H9 (cell line): ENCODE data around the gene KCNG1. TPM values are rescaled to one million over a fixed set of nuclear protein-coding genes. Genes with fewer than 3 reads are reported as not detected.

Experiments
- DNase-seq: peaks from one replicate; pipeline ENCODE4 v3.0.0-alpha.2; 2017
- H2AFZ ChIP-seq: one replicate; pipeline ENCODE4 v1.6.1; 2013; ENCODE audit warnings: mild to moderate bottlenecking, low read length, control low read depth, moderate library complexity
- H2AK5ac ChIP-seq: 2 replicates; pipeline ENCODE4 v1.6.1; 2013; ENCODE audit warnings: low read length, control low read depth, mixed read lengths; ENCODE audit not compliant: insufficient read length
- H2BK120ac ChIP-seq: one replicate; pipeline ENCODE4 v1.6.1; 2013; ENCODE audit warnings: low read depth, mild to moderate bottlenecking, low read length, control low read depth, inconsistent platforms; ENCODE audit not compliant: poor library complexity, severe bottlenecking
- H2BK12ac ChIP-seq: 2 replicates; pipeline ENCODE4 v1.6.1; 2013; ENCODE audit warnings: low read length, control low read depth, mixed read lengths, low read depth; ENCODE audit not compliant: insufficient read length
- H2BK15ac ChIP-seq: 2 replicates; pipeline ENCODE4 v1.6.1; 2013; ENCODE audit warnings: low read depth, low read length, control low read depth
- H2BK20ac ChIP-seq: one replicate; pipeline ENCODE4 v1.6.1; 2013; ENCODE audit warnings: low read depth, mild to moderate bottlenecking, low read length, control low read depth, inconsistent platforms; ENCODE audit not compliant: poor library complexity, severe bottlenecking
- H2BK5ac ChIP-seq: 2 replicates; pipeline ENCODE4 v1.6.1; 2013; ENCODE audit warnings: low read length, control low read depth, mixed read lengths; ENCODE audit not compliant: insufficient read length
- H3K14ac ChIP-seq: 2 replicates; pipeline ENCODE4 v1.6.1; 2013; ENCODE audit warnings: low read length, control low read depth; ENCODE audit not compliant: insufficient read depth
- H3K18ac ChIP-seq: 2 replicates; pipeline ENCODE4 v1.6.1; 2013; ENCODE audit warnings: low read depth, mild to moderate bottlenecking, mixed read lengths, low read length, control low read depth; ENCODE audit not compliant: insufficient read length
- H3K23ac ChIP-seq: 2 replicates; pipeline ENCODE4 v1.6.1; 2013; ENCODE audit warnings: low read length, control low read depth, mixed read lengths, low read depth; ENCODE audit not compliant: insufficient read length
- H3K23me2 ChIP-seq: 2 replicates; pipeline ENCODE4 v1.6.1; 2013; ENCODE audit warnings: low read depth, mild to moderate bottlenecking, mixed read lengths, low read length, control low read depth; ENCODE audit not compliant: insufficient read length, poor library complexity, severe bottlenecking
- H3K27ac ChIP-seq: 2 replicates; pipeline ENCODE4 v1.5.1; 2013; ENCODE audit warnings: low read length, control low read depth, mixed read lengths, low read depth; ENCODE audit not compliant: insufficient read length
- H3K27me3 ChIP-seq: 2 replicates; pipeline ENCODE4 v1.6.1; 2013; ENCODE audit warnings: low read length, control low read depth, inconsistent platforms; ENCODE audit not compliant: insufficient read depth
- H3K4ac ChIP-seq: 2 replicates; pipeline ENCODE4 v1.6.1; 2013; ENCODE audit warnings: low read depth, mild to moderate bottlenecking, control low read depth, inconsistent platforms, low read length, moderate library complexity
- H3K4me1 ChIP-seq: 2 replicates; pipeline ENCODE4 v1.6.1; 2013; ENCODE audit warnings: low read length, control low read depth, inconsistent platforms; ENCODE audit not compliant: insufficient read depth
- H3K4me2 ChIP-seq: 2 replicates; pipeline ENCODE4 v1.6.1; 2013; ENCODE audit warnings: low read length, control low read depth, mixed read lengths; ENCODE audit not compliant: insufficient read length, insufficient read depth
- H3K56ac ChIP-seq: 2 replicates; pipeline ENCODE4 v1.6.1; 2013; ENCODE audit warnings: low read depth, mild to moderate bottlenecking, mixed read lengths, low read length, control low read depth; ENCODE audit not compliant: insufficient read length
- H3K79me1 ChIP-seq: 2 replicates; pipeline ENCODE4 v1.6.1; 2013; ENCODE audit warnings: low read depth, mild to moderate bottlenecking, moderate library complexity, low read length, control low read depth, inconsistent platforms; ENCODE audit not compliant: insufficient read depth, poor library complexity, severe bottlenecking
- H3K79me2 ChIP-seq: 2 replicates; pipeline ENCODE4 v1.6.1; 2013; ENCODE audit warnings: low read length, control low read depth, inconsistent platforms; ENCODE audit not compliant: insufficient read depth
- H3K9ac ChIP-seq: 2 replicates; pipeline ENCODE4 v1.6.1; 2013; ENCODE audit warnings: low read length, control low read depth, mixed read lengths; ENCODE audit not compliant: insufficient read length; ENCODE audit errors: extremely low read depth
- H3K9me3 ChIP-seq: one replicate; pipeline ENCODE4 v1.6.1; 2013; ENCODE audit warnings: low read depth, low read length, inconsistent platforms; ENCODE audit not compliant: control insufficient read depth
- H3T11ph ChIP-seq: one replicate; pipeline ENCODE4 v1.6.1; 2013; ENCODE audit warnings: mild to moderate bottlenecking, low read length, control low read depth, inconsistent platforms
- H4K20me1 ChIP-seq: one replicate; pipeline ENCODE4 v1.6.1; 2013; ENCODE audit not compliant: control insufficient read depth, insufficient read length, insufficient read depth
- H4K5ac ChIP-seq: 2 replicates; pipeline ENCODE4 v1.6.1; 2013; ENCODE audit warnings: low read depth, mild to moderate bottlenecking, mixed read lengths, low read length, control low read depth; ENCODE audit not compliant: insufficient read length
- H4K8ac ChIP-seq: replicated peaks from 2 replicates; pipeline ENCODE4 v1.6.1; 2013; ENCODE audit warnings: low read length, control low read depth, mixed read lengths, low read depth; ENCODE audit not compliant: insufficient read length
- H4K91ac ChIP-seq: 2 replicates; pipeline ENCODE4 v1.6.1; 2013; ENCODE audit warnings: low read depth, mild to moderate bottlenecking, moderate library complexity, mixed read lengths, low read length, control low read depth; ENCODE audit not compliant: insufficient read length
- H3K27ac Mint-ChIP-seq, 3 experiments: 2 replicates in 2 of 3; 3 replicates in 1 of 3; pipeline ENCODE4 v1.8.0; 2020 to 2021; ENCODE audit warnings: mixed read lengths in 3 of 3, mild to moderate bottlenecking in 1 of 3, moderate library complexity in 1 of 3
- H3K27me3 Mint-ChIP-seq: 2 replicates; pipeline ENCODE4 v1.8.0; 2021; ENCODE audit warnings: low read depth, mild to moderate bottlenecking, moderate library complexity, mixed read lengths
- H3K36me3 Mint-ChIP-seq, 3 experiments: 2 replicates in 2 of 3; 3 replicates in 1 of 3; pipeline ENCODE4 v1.8.0; 2020 to 2021; ENCODE audit warnings: low read depth in 3 of 3, mixed read lengths in 3 of 3; ENCODE audit not compliant: insufficient read depth in 1 of 3
- H3K4me1 Mint-ChIP-seq, 2 experiments: 2 replicates each; pipeline ENCODE4 v1.8.0; 2020; ENCODE audit warnings: mixed read lengths in 2 of 2
- H3K4me3 Mint-ChIP-seq, 2 experiments: 2 replicates in 1 of 2; 3 replicates in 1 of 2; pipeline ENCODE4 v1.8.0; 2020 to 2021; ENCODE audit warnings: mild to moderate bottlenecking in 2 of 2, mixed read lengths in 2 of 2, moderate library complexity in 1 of 2
- H3K9me3 Mint-ChIP-seq, 2 experiments: 2 replicates in 1 of 2; 3 replicates in 1 of 2; pipeline ENCODE4 v1.8.0; 2020; ENCODE audit warnings: mild to moderate bottlenecking in 2 of 2, mixed read lengths in 2 of 2, moderate library complexity in 1 of 2
- WGBS: extraction: QIAGEN DNeasy Blood & Tissue Kit; methylation state at CpG from one replicate; pipeline ENCODE4 v1.1.7; 2013; ENCODE audit warnings: missing lambda C conversion rate, low lambda C conversion rate, mixed read lengths; ENCODE audit not compliant: insufficient read length; ENCODE audit errors: extremely low coverage; 5-methylcytosine and 5-hydroxymethylcytosine counted together
- total RNA-seq: library from RNA; stranded (reverse); gene quantifications from 2 replicates; pipeline ENCODE4 v1.2.1, GENCODE V29; 2021
- TF ChIP-seq, protein P1 (sequence below): fragments of 200-600 bp; sonication (generic); conservative IDR thresholded peaks from 3 replicates; pipeline ENCODE4 v1.8.0; 2021; ENCODE audit warnings: antibody characterized with exemption, mild to moderate bottlenecking

KCNG1 gene
- total RNA-seq, 1 experiment from 2014 or later = 13.2 TPM

DNA sequence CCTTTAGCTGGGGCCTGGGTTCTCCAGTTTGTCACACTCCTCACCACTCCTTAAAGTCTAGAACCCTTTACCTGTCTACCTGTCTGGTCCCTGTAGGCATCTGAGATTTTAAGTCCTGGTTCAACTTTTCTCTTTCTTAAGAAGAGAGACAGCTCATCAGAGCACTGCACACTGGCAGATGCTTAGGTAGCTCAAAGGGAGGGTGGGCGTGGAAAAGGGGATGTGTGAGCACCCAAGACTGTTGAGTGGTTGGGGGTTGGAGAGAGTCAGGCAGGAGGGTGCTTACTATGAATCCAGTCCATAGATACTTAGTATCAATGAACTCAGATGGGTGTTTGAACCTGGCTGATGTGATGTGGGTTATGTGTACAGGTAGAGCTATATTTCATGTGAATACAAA is 6.6 kb upstream of the KCNG1 start:
- Histone ChIP-seq H2AK5ac (no peak overlapping the region), H3K79me1 (no peaks in the 10 kb centered on the region), H2BK20ac (no peak overlapping the region), H2BK5ac (no peak overlapping the region), H3K18ac (no peak overlapping the region), H3K4ac (no peak overlapping the region), H3K23ac (no peak overlapping the region), H3K9ac (no peak overlapping the region), H3K79me2 (no peaks in the 10 kb centered on the region), H4K20me1 (no peaks in the 10 kb centered on the region), H4K91ac (no peak overlapping the region), H4K5ac (no peak overlapping the region), H2AFZ (no peak overlapping the region), H3K9me3 (no peaks in the 10 kb centered on the region), H2BK120ac (no peak overlapping the region), H3K27me3 (peaks cover 4% of the 10 kb centered on the region; the same call in 1 of the 2 replicates), H3K4me1 (no peaks in the 10 kb centered on the region), H3K14ac (no peak overlapping the region), H4K8ac (no peak overlapping the region), H3K23me2 (no peaks in the 10 kb centered on the region), H3K27ac (no peak overlapping the region), H3K4me2 (no peak overlapping the region), H2BK12ac (no peak overlapping the region), H2BK15ac (no peak overlapping the region), H3T11ph (no peak overlapping the region), H3K56ac (no peak overlapping the region)
- Mint-ChIP-seq H3K4me3 (no peak overlapping the region), H3K9me3 (peaks cover 11 to 12% of the 10 kb centered on the region in 2 experiments), H3K36me3 (peaks cover 0 to 9% (median 0%) of the 10 kb centered on the region in 3 experiments; a peak in 2 of 7 replicates), H3K4me1 (peaks cover 3 to 13% of the 10 kb centered on the region in 2 experiments), H3K27me3 (peaks cover 62% of the 10 kb centered on the region), H3K27ac (no peak overlapping the region; a peak in 1 of 7 replicates)
- TF ChIP-seq, protein P1, sequence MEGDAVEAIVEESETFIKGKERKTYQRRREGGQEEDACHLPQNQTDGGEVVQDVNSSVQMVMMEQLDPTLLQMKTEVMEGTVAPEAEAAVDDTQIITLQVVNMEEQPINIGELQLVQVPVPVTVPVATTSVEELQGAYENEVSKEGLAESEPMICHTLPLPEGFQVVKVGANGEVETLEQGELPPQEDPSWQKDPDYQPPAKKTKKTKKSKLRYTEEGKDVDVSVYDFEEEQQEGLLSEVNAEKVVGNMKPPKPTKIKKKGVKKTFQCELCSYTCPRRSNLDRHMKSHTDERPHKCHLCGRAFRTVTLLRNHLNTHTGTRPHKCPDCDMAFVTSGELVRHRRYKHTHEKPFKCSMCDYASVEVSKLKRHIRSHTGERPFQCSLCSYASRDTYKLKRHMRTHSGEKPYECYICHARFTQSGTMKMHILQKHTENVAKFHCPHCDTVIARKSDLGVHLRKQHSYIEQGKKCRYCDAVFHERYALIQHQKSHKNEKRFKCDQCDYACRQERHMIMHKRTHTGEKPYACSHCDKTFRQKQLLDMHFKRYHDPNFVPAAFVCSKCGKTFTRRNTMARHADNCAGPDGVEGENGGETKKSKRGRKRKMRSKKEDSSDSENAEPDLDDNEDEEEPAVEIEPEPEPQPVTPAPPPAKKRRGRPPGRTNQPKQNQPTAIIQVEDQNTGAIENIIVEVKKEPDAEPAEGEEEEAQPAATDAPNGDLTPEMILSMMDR = no peak
- DNase-seq = no peak
- WGBS = no CpG with 5 or more reads among the region's 1 CpG
